DOHH2 (cell line): ENCODE data around the gene TKT.

Experiments used
- H3F3A ChIP-seq: fragments of 200-600 bp; sonication (generic), shearing (Covaris generic); 2 replicates; pipeline ENCODE4 v1.6.0; 2016; ENCODE audit warnings: antibody characterized with exemption, mild to moderate bottlenecking; ENCODE audit not compliant: control insufficient read depth, insufficient read depth
- H3K27ac ChIP-seq: fragments of 200-600 bp; sonication (generic); 2 replicates; pipeline ENCODE4 v1.5.1; 2014; ENCODE audit warnings: low read depth, mild to moderate bottlenecking, low read length, moderate library complexity
- H3K27me3 ChIP-seq: fragments of 200-600 bp; sonication (generic); 2 replicates; pipeline ENCODE4 v1.6.1; 2014; ENCODE audit warnings: mild to moderate bottlenecking, low read length, mixed read lengths; ENCODE audit not compliant: control insufficient read depth
- H3K36me3 ChIP-seq: fragments of 200-600 bp; sonication (generic); 2 replicates; pipeline ENCODE4 v1.6.1; 2014; ENCODE audit warnings: mild to moderate bottlenecking, low read length, moderate library complexity, mixed read lengths; ENCODE audit not compliant: control insufficient read depth
- H3K4me1 ChIP-seq: fragments of 200-600 bp; sonication (generic); 2 replicates; pipeline ENCODE4 v1.6.1; 2014; ENCODE audit warnings: mild to moderate bottlenecking, low read length, mixed read lengths; ENCODE audit not compliant: control insufficient read depth
- H3K4me2 ChIP-seq: fragments of 200-600 bp; sonication (generic); 2 replicates; pipeline ENCODE4 v1.6.0; 2014; ENCODE audit warnings: mild to moderate bottlenecking, low read length, moderate library complexity
- H3K4me3 ChIP-seq: fragments of 200-600 bp; sonication (generic); 2 replicates; pipeline ENCODE4 v1.5.1; 2014; ENCODE audit warnings: mild to moderate bottlenecking, low read length, mixed read lengths
- H3K79me2 ChIP-seq: fragments of 200-600 bp; sonication (generic); 2 replicates; pipeline ENCODE4 v1.6.1; 2014; ENCODE audit warnings: mild to moderate bottlenecking, low read length, mixed read lengths; ENCODE audit not compliant: control insufficient read depth
- H3K9me2 ChIP-seq: fragments of 200-600 bp; sonication (generic); replicated peaks from 2 replicates; pipeline ENCODE4 v1.6.1; 2014; ENCODE audit warnings: mild to moderate bottlenecking, low read length, mixed read lengths; ENCODE audit not compliant: control insufficient read depth
- H3K9me3 ChIP-seq: fragments of 200-600 bp; sonication (generic); 2 replicates; pipeline ENCODE4 v1.6.1; 2014; ENCODE audit warnings: antibody characterized with exemption, low read length, mixed read lengths; ENCODE audit not compliant: control insufficient read depth, insufficient read depth
- H4K20me1 ChIP-seq: fragments of 200-600 bp; sonication (generic); 2 replicates; pipeline ENCODE4 v1.6.0; 2014; ENCODE audit warnings: low read depth, mild to moderate bottlenecking, antibody characterized with exemption, low read length, moderate library complexity; ENCODE audit not compliant: control insufficient read depth, insufficient read depth
- EZH2phosphoT487 ChIP-seq: fragments of 200-600 bp; sonication (generic); IDR thresholded peaks from 2 replicates; pipeline ENCODE4 v1.6.1; 2017; ENCODE audit warnings: borderline replicate concordance, mild to moderate bottlenecking, antibody characterized with exemption, low read length, moderate library complexity, mixed read lengths
- TF ChIP-seq, protein P1 (sequence below): fragments of 200-600 bp; sonication (generic); IDR thresholded peaks from one replicate; pipeline ENCODE4 v1.5.1; 2014; ENCODE audit warnings: antibody characterized with exemption, mild to moderate bottlenecking, low read depth, low read length; ENCODE audit not compliant: poor library complexity, severe bottlenecking

TKT gene

DNA sequence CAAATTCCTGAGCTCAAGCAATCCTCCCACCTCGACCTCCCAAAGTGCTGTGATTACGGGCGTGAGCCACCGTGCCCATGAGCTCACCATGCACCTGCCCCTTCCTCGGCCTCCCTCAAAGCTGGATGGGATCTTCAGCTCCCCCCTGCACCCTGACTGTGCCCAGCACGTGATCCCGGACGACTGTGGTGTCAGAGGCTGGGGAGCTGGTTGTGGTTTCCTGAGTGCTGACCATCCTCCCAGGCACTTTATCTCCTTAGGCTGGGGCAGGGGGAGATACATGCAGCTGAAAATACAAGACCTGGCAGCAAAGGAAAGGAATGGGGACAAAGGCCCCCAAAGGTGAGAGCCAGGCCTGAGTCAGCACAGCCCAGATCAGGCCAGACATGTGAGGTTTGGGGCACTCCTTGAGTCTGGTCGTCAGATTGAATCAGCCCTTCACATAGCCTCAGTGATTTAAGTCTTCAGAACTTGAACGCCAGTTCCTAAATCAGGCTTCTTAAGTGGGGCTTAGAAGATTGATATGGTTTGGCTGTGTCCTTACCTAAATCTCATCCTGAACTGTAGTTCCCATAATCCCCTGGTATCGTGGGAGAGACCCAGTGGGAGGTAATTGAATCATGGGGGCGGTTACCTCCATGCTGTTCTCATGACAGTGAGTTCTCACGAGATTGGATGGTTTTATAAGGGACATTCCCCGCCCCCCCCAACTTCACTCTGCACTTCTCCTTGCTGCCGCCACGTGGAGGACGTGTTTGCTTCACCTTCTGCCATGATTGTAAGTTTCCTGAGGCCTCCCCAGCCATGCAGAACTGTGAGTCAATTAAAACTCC is 59.0 kb downstream of the TKT start:
- Histone ChIP-seq H3K27me3 (no peaks in the 10 kb centered on the region), H3K27ac (peak overlapping the region; percentile 65), H3K4me3 (peak overlapping the region; percentile 62), H3K9me3 (no peaks in the 10 kb centered on the region), H3F3A (peaks cover 19% of the 10 kb centered on the region), H3K4me2 (peak overlapping the region; percentile 74), H3K9me2 (no peaks in the 10 kb centered on the region), H3K4me1 (peaks cover 79% of the 10 kb centered on the region), H3K36me3 (peaks cover 62% of the 10 kb centered on the region), H3K79me2 (peaks cover 57% of the 10 kb centered on the region), H4K20me1 (no peaks in the 10 kb centered on the region)
- TF ChIP-seq EZH2phosphoT487, result no peak
- TF ChIP-seq, protein P1, sequence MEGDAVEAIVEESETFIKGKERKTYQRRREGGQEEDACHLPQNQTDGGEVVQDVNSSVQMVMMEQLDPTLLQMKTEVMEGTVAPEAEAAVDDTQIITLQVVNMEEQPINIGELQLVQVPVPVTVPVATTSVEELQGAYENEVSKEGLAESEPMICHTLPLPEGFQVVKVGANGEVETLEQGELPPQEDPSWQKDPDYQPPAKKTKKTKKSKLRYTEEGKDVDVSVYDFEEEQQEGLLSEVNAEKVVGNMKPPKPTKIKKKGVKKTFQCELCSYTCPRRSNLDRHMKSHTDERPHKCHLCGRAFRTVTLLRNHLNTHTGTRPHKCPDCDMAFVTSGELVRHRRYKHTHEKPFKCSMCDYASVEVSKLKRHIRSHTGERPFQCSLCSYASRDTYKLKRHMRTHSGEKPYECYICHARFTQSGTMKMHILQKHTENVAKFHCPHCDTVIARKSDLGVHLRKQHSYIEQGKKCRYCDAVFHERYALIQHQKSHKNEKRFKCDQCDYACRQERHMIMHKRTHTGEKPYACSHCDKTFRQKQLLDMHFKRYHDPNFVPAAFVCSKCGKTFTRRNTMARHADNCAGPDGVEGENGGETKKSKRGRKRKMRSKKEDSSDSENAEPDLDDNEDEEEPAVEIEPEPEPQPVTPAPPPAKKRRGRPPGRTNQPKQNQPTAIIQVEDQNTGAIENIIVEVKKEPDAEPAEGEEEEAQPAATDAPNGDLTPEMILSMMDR, result peak; percentile 24

DNA sequence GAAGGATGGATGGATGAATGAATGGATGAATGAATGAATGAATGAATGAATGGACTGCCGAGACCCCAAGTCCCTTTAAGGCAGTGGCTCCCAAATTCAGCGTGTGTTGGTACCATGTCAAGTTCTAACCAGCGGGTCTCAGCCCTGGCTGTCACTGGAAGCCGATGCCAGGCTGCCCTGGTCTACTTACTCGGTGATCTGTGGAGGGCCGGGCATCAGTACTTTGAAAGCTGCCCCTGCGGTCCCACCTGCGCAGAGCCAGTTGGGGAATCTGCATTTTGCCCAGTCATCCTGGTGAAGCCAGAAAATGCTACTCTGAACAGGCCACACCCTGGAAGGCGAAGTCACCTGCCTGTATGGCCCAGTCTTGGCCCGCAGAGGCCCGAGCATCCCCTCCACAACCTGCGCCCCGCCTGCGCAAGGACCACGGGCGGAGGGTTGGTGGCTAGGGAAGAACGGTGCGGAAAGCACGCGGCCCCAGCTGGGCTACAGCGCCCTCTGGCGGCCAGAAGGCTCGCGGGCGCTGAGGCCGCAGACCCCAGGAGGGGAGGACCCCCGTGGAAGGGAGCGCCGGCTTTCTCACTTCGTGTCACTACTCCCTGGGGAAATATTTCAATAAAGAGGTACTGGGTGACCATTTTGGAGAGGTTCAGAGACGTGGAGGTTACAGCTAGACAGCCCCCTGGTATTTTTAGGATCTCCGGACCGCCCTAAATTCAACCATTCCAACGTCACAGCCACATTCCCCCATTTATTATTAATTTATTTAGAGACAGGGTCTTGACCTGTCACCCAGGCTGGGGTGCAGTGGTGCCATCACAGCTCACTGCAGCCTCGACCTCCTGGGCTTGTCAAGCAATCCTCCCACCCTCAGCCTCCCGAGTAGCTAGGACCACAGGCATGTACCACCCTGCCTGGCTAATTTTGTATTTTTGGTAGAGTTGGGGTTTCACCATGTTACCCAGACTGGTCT is 59.9 kb downstream of the TKT start:
- Histone ChIP-seq H3K4me2 (peak overlapping the region; percentile 74), H3K4me3 (peak overlapping the region; percentile 62), H3K36me3 (peaks cover 63% of the 10 kb centered on the region), H3K27me3 (no peaks in the 10 kb centered on the region), H3K79me2 (peaks cover 49% of the 10 kb centered on the region), H3K9me2 (no peaks in the 10 kb centered on the region), H3F3A (peaks cover 26% of the 10 kb centered on the region), H3K27ac (peak overlapping the region; percentile 65), H3K9me3 (no peaks in the 10 kb centered on the region), H3K4me1 (peaks cover 87% of the 10 kb centered on the region), H4K20me1 (no peaks in the 10 kb centered on the region)
- TF ChIP-seq, protein P1, result peak; percentile 99
- TF ChIP-seq EZH2phosphoT487, result no peak

DNA sequence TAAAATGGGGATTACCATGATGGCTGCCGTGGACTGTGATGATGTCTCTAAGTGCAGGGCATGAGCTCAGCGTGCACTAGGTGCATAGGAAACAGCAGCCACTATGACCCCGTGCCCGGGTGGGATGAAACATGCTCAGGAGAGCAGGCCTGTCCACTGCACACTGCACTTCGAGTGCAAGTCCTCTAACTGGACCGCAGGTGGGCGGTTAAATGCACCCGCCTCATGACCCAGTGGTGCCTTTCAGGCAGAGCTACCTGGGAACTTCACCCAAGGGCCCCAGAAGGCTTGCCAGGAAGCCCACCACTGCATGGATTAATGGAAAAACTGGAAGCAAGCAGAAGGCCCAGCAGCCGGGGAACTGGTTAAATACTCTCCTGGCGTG is 60.8 kb downstream of the TKT start:
- H3K4me3 ChIP-seq, result no peak overlapping the region
- no peaks in the 10 kb centered on the region for H3K27me3 ChIP-seq
- peaks cover 34% of the 10 kb centered on the region for H3F3A ChIP-seq
- H4K20me1 ChIP-seq, result no peaks in the 10 kb centered on the region
- H3K9me3 ChIP-seq, result no peaks in the 10 kb centered on the region
- H3K36me3 ChIP-seq, result peaks cover 63% of the 10 kb centered on the region
- no peaks in the 10 kb centered on the region for H3K9me2 ChIP-seq
- peaks cover 92% of the 10 kb centered on the region for H3K4me1 ChIP-seq
- TF ChIP-seq, protein P1, result no peak
- no peak for TF ChIP-seq EZH2phosphoT487
- H3K27ac ChIP-seq, result no peak overlapping the region
- no peak overlapping the region for H3K4me2 ChIP-seq
- peaks cover 41% of the 10 kb centered on the region for H3K79me2 ChIP-seq
